C4-2B (cell line): Measurements from ENCODE around the gene ZMYND11.

Experiments used
- ZFX ChIP-seq: fragments of 450-650 bp; IDR thresholded peaks from 2 replicates; pipeline ENCODE4 v1.6.1; 2017
- TF ChIP-seq, protein P1 (sequence below): fragments of 450-650 bp; conservative IDR thresholded peaks from 2 replicates; pipeline ENCODE4 v1.5.1; 2017; ENCODE audit warnings: mild to moderate bottlenecking

DNA sequence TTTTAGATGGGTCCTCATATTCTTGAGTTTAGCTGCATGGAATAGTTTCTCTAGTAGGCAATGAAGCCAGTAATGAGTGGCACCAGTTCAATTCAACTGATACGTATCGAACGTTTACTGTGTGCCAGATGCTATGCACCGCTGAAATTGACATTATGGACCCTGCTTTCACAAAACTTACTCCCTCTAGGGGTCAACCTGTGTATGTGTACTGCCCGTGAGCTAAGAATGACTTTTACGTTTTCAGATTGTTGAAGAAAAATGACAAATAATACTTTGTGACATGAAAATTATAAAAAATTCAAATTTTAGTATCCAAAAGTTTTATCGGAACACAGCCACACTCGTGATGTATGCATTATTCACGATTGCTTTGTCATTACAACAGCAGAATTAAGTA, 95.5 kb downstream of the ZMYND11 start:
- TF ChIP-seq, protein P1, sequence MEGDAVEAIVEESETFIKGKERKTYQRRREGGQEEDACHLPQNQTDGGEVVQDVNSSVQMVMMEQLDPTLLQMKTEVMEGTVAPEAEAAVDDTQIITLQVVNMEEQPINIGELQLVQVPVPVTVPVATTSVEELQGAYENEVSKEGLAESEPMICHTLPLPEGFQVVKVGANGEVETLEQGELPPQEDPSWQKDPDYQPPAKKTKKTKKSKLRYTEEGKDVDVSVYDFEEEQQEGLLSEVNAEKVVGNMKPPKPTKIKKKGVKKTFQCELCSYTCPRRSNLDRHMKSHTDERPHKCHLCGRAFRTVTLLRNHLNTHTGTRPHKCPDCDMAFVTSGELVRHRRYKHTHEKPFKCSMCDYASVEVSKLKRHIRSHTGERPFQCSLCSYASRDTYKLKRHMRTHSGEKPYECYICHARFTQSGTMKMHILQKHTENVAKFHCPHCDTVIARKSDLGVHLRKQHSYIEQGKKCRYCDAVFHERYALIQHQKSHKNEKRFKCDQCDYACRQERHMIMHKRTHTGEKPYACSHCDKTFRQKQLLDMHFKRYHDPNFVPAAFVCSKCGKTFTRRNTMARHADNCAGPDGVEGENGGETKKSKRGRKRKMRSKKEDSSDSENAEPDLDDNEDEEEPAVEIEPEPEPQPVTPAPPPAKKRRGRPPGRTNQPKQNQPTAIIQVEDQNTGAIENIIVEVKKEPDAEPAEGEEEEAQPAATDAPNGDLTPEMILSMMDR: peak; percentile 65
- no peak for TF ChIP-seq ZFX
